GM10266 (cell line): Measurements from ENCODE around the gene KCTD7.
"Not testable (repeated sequence)": the region's sequence is repeated elsewhere in the genome, so short reads cannot be mapped to it uniquely, and the experiment has no call there.

Experiments used
- DNase-seq: peaks from one replicate; pipeline ENCODE4 v3.0.0; 2012; ENCODE audit errors: extremely low spot score
- CTCF ChIP-seq: IDR thresholded peaks from 2 replicates; pipeline ENCODE4 v1.5.1; 2012; ENCODE audit warnings: mild to moderate bottlenecking, low read depth; ENCODE audit not compliant: control insufficient read depth, insufficient read depth; ENCODE audit errors: missing control alignments

The KCTD7 gene

GRCh38 chr7:66630531-66630930 lies 1.9 kb downstream of the KCTD7 start:
- no peak for DNase-seq

GRCh38 chr7:66631471-66631870 lies 2.8 kb downstream of the KCTD7 start:
- DNase-seq = no peak
- no peak for TF ChIP-seq CTCF

More at GRCh38 chr7:66630531-66630930, 1.9 kb downstream of the KCTD7 start:
- no peak for TF ChIP-seq CTCF

- TF ChIP-seq CTCF = no peak
These were observed 6.1 kb downstream of the KCTD7 start for GRCh38 chr7:66634816-66635215.

GRCh38 chr7:66635322-66635981 lies 6.8 kb downstream of the KCTD7 start:
- DNase-seq = not testable (repeated sequence)

More at GRCh38 chr7:66634816-66635215, 6.1 kb downstream of the KCTD7 start:
- no peak for DNase-seq

- not testable (repeated sequence) for DNase-seq
These were observed 7.4 kb downstream of the KCTD7 start for GRCh38 chr7:66635982-66636546.

GRCh38 chr7:66638309-66639099 lies 9.8 kb downstream of the KCTD7 start:
- no peak for TF ChIP-seq CTCF
- DNase-seq = no peak

GRCh38 chr7:66639773-66640172 lies 11.1 kb downstream of the KCTD7 start:
- no peak for TF ChIP-seq CTCF
- no peak for DNase-seq
